Fibroblast of lung (primary cell): ENCODE results near the gene SDR42E1. TPM values are rescaled to one million over a fixed set of nuclear protein-coding genes. Genes with fewer than 3 reads are reported as not detected.

ENCODE experiments used
- DNase-seq, 2 donors: peaks; one replicate each; pipeline versions ENCODE4 v3.0.0 to v3.0.0-alpha.2; 2010; ENCODE audit warnings: low read depth in 2 of 2
- H2AFZ ChIP-seq: 2 replicates; pipeline ENCODE4 v1.5.1; 2012; ENCODE audit warnings: low read length, control low read depth, inconsistent platforms
- H3K27ac ChIP-seq: 2 replicates; pipeline ENCODE4 v1.5.1; 2011; ENCODE audit warnings: low read length, control low read depth; ENCODE audit not compliant: insufficient read depth
- H3K27me3 ChIP-seq: 2 replicates; pipeline ENCODE4 v1.5.1; 2011; ENCODE audit warnings: mild to moderate bottlenecking, low read length; ENCODE audit not compliant: control insufficient read depth, insufficient read depth
- H3K36me3 ChIP-seq: 2 replicates; pipeline ENCODE4 v1.5.1; 2011; ENCODE audit warnings: low read length; ENCODE audit not compliant: control insufficient read depth, insufficient read depth
- H3K4me1 ChIP-seq: 2 replicates; pipeline ENCODE4 v1.5.1; 2011; ENCODE audit warnings: low read length; ENCODE audit not compliant: control insufficient read depth, insufficient read depth; ENCODE audit errors: extremely low read depth
- H3K4me2 ChIP-seq: 2 replicates; pipeline ENCODE4 v1.5.1; 2011; ENCODE audit warnings: low read length, control low read depth; ENCODE audit not compliant: insufficient read depth; ENCODE audit errors: extremely low read depth
- H3K4me3 ChIP-seq, 4 experiments: fragments of 200-600 bp in 1 of 4; sonication (generic) in 1 of 4; replicated peaks in 1 of 4; 2 replicates each; pipeline ENCODE4 v1.5.1; 2011 to 2016; ENCODE audit warnings: low read length in 4 of 4, low read depth in 3 of 4, mild to moderate bottlenecking in 3 of 4, control low read depth in 2 of 4, inconsistent platforms in 1 of 4, mixed read lengths in 1 of 4; ENCODE audit not compliant: insufficient read depth in 1 of 4; ENCODE audit errors: control extremely low read depth in 1 of 4
- H3K79me2 ChIP-seq: 2 replicates; pipeline ENCODE4 v1.5.1; 2012; ENCODE audit warnings: mild to moderate bottlenecking, low read length, inconsistent platforms; ENCODE audit not compliant: control insufficient read depth, insufficient read depth
- H3K9ac ChIP-seq: 2 replicates; pipeline ENCODE4 v1.5.1; 2011; ENCODE audit warnings: mild to moderate bottlenecking, low read length, control low read depth; ENCODE audit not compliant: insufficient read depth
- H3K9me3 ChIP-seq: 2 replicates; pipeline ENCODE4 v1.5.1; 2012; ENCODE audit warnings: low read depth, low read length; ENCODE audit not compliant: control insufficient read depth, insufficient read depth
- H4K20me1 ChIP-seq: 2 replicates; pipeline ENCODE4 v1.5.1; 2011; ENCODE audit warnings: low read length; ENCODE audit not compliant: control insufficient read depth, insufficient read depth; ENCODE audit errors: extremely low read depth
- EZH2 ChIP-seq: IDR thresholded peaks from 2 replicates; pipeline ENCODE4 v1.5.1; 2012; ENCODE audit warnings: low read length, control low read depth, mild to moderate bottlenecking; ENCODE audit errors: missing control alignments
- polyA minus RNA-seq: library from RNA; depleted of rRNA, polyadenylated mRNA; stranded (reverse); fragments of >200 nt; gene quantifications from 2 replicates; pipeline ENCODE4 v1.2.3, GENCODE V29; 2011; ENCODE audit warnings: low replicate concordance
- polyA plus RNA-seq, 2 donors: library from polyadenylated mRNA; depleted of rRNA in 1 of 2; stranded (reverse) in 1 of 2; unstranded in 1 of 2; fragments of >200 nt; gene quantifications; 2 replicates each; pipeline ENCODE4 v1.2.1, GENCODE V29; 2011 to 2012; ENCODE audit warnings: missing spikeins in 1 of 2
- total RNA-seq: library from RNA; depleted of rRNA; stranded (reverse); fragments of >200 nt; gene quantifications from 2 replicates; pipeline ENCODE4 v1.2.1, GENCODE V29; 2014
- TF ChIP-seq, protein P1 (sequence below), 2 donors: IDR thresholded peaks in 1 of 2; conservative IDR thresholded peaks in 1 of 2; 1 replicate in 1 of 2; 2 replicates in 1 of 2; pipeline ENCODE4 v1.5.1; 2011 to 2012; ENCODE audit warnings: low read length in 2 of 2, control low read depth in 1 of 2, inconsistent platforms in 1 of 2, low read depth in 1 of 2, mild to moderate bottlenecking in 1 of 2

Gene SDR42E1, protein sequence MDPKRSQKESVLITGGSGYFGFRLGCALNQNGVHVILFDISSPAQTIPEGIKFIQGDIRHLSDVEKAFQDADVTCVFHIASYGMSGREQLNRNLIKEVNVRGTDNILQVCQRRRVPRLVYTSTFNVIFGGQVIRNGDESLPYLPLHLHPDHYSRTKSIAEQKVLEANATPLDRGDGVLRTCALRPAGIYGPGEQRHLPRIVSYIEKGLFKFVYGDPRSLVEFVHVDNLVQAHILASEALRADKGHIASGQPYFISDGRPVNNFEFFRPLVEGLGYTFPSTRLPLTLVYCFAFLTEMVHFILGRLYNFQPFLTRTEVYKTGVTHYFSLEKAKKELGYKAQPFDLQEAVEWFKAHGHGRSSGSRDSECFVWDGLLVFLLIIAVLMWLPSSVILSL
- total RNA-seq (0.77 and 1.8 TPM in 2 replicates), polyA plus RNA-seq (0.62 and 1.0 TPM in 2 replicates), polyA minus RNA-seq (2.5 and 6.8 TPM in 2 replicates)
- polyA plus RNA-seq (2012) = 0.42 and 0.86 TPM in 2 replicates

DNA sequence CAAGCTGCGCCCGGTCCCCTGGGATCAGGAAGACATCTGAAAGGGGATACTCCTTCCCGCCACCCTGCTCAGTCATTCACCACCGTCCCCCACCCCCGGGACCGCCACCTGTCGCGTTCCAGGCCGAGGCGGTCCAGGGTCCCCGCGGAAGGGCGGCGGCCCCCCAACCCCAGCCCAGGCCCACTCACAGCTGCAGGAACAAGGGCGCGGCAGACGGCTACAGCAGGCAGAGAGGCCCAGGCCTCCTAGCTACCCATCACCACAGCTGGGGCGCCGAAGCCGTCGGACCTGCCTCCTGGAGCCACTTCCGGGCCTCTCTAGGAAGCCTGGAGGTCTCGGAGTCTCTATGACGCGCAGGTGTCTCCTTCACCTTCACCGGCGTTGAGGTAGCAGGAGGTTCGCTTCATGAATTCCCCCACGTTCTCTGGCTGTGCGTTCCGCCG is at the start of gene SDR42E1:
Gene SDR42E1, minus strand, starts transcription at position 272 of the 443 bp plus-strand sequence. CDS start 10,612 bp downstream, outside the sequence.
- Histone ChIP-seq H3K4me3 (peak within 1 kb of the TSS in 2 of 4 experiments; percentile 17 to 50), H3K9ac (no peak within 1 kb of the TSS), H3K9me3 (no peaks in the 10 kb centered on the region), H3K27me3 (no peaks in the 10 kb centered on the region), H2AFZ (no peak within 1 kb of the TSS), H3K4me2 (no peak within 1 kb of the TSS), H3K79me2 (no peaks in the 10 kb centered on the region), H3K36me3 (no peaks in the 10 kb centered on the region), H3K27ac (no peak within 1 kb of the TSS), H4K20me1 (no peaks in the 10 kb centered on the region), H3K4me1 (no peaks in the 10 kb centered on the region)
- DNase-seq = peak; percentile 10 to 27
- TF ChIP-seq EZH2 = no peak
- TF ChIP-seq, protein P1, sequence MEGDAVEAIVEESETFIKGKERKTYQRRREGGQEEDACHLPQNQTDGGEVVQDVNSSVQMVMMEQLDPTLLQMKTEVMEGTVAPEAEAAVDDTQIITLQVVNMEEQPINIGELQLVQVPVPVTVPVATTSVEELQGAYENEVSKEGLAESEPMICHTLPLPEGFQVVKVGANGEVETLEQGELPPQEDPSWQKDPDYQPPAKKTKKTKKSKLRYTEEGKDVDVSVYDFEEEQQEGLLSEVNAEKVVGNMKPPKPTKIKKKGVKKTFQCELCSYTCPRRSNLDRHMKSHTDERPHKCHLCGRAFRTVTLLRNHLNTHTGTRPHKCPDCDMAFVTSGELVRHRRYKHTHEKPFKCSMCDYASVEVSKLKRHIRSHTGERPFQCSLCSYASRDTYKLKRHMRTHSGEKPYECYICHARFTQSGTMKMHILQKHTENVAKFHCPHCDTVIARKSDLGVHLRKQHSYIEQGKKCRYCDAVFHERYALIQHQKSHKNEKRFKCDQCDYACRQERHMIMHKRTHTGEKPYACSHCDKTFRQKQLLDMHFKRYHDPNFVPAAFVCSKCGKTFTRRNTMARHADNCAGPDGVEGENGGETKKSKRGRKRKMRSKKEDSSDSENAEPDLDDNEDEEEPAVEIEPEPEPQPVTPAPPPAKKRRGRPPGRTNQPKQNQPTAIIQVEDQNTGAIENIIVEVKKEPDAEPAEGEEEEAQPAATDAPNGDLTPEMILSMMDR (conservative IDR thresholded peaks at IDR 0.05 in 1 of 2, IDR thresholded peaks at IDR 0.05 in 1 of 2; ENCODE audit: low read depth in 1 of 2, low read length in 2 of 2) = no peak

DNA sequence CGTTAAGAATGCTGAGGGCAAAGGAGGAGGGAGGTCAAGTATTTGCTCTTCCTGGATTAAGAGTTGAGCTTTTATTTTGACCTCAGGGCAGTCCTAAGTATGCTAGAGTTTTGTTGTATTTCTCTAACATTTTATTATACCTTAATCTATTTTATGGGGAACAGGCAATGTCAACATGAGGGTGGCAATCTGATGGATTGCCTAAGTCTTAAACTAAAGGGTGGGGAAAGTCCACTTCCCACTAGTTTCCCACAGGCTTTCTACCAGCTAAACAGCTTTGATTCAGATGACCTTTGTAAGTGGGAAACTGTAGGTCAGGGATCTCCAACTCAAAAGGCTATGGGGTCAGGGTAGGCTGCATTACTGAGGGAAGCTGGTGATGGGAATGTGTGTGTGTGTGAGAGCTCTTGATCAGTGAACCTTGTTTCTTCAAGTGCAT is 48.7 kb upstream of the SDR42E1 start:
- TF ChIP-seq, protein P1 (conservative IDR thresholded peaks at IDR 0.05 in 1 of 2, IDR thresholded peaks at IDR 0.05 in 1 of 2; ENCODE audit: low read depth in 1 of 2, low read length in 2 of 2) = no peak
- TF ChIP-seq EZH2 = no peak
- DNase-seq = no peak
- Histone ChIP-seq H3K4me1 (peaks cover 13% of the 10 kb centered on the region), H3K27ac (no peak overlapping the region), H3K79me2 (no peaks in the 10 kb centered on the region), H3K27me3 (no peaks in the 10 kb centered on the region), H3K9ac (no peak overlapping the region), H2AFZ (no peak overlapping the region), H3K36me3 (no peaks in the 10 kb centered on the region), H3K4me2 (no peak overlapping the region), H3K4me3 (no peak overlapping the region), H4K20me1 (no peaks in the 10 kb centered on the region), H3K9me3 (no peaks in the 10 kb centered on the region)

GRCh38 chr16:82059161-82059982 is 48.1 kb upstream of the SDR42E1 start:
- Histone ChIP-seq H3K4me3 (no peak overlapping the region), H4K20me1 (no peaks in the 10 kb centered on the region), H3K79me2 (no peaks in the 10 kb centered on the region), H3K36me3 (no peaks in the 10 kb centered on the region), H2AFZ (no peak overlapping the region), H3K27me3 (no peaks in the 10 kb centered on the region), H3K4me2 (no peak overlapping the region), H3K9ac (no peak overlapping the region), H3K27ac (peak overlapping the region; percentile 47), H3K9me3 (no peaks in the 10 kb centered on the region), H3K4me1 (peaks cover 13% of the 10 kb centered on the region)
- DNase-seq = no peak
- no peak for TF ChIP-seq EZH2
- TF ChIP-seq, protein P1 (conservative IDR thresholded peaks at IDR 0.05 in 1 of 2, IDR thresholded peaks at IDR 0.05 in 1 of 2; ENCODE audit: low read depth in 1 of 2, low read length in 2 of 2) = no peak
